DMS53 (cell line): ENCODE measurements around the gene RNF19B.

Experiments
- DNase-seq: peaks from one replicate; lab custom pipeline; 2025; lab: John Stamatoyannopoulos, UW

RNF19B gene

GRCh38 chr1:32900956-32901822, 63.4 kb downstream of the RNF19B start, which contains the start of gene TMEM54:
TMEM54 (minus strand) TSS chr1:32901389; CDS start chr1:32901238, 151 bp downstream.
- DNase-seq: peak; percentile 85

DNA sequence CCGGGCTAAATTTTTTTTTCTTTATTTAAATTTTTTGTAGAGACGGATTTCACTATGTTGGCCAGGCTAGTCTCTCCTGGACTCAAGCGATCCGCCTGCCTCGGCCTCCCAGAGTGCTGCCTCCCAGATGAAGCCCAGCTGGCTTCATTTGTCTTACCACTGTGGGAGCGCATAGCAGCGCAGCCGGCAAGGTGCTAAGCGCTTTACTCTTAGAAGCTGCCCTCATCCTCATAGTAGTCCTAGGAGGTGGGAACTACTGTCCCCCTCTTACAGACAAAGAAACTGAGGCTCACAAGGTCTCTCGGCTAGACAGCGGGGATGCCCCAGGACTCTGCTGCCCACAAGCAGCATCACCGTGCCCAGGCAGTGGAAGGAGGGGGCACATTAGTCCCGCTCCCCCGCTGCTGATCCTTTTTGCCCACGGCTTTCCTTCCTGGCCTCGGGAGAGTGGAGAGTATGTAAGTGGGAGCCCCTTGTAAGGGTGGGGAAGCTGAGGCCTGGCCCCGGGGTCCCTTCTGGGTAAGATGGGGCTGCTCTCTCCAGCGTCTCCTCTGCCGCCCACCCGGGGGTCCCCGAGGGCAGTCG, 64.1 kb downstream of the RNF19B start:
- DNase-seq: peak; percentile 44

GRCh38 chr1:32899586-32900296, 64.9 kb downstream of the RNF19B start:
- no peak for DNase-seq

DNA sequence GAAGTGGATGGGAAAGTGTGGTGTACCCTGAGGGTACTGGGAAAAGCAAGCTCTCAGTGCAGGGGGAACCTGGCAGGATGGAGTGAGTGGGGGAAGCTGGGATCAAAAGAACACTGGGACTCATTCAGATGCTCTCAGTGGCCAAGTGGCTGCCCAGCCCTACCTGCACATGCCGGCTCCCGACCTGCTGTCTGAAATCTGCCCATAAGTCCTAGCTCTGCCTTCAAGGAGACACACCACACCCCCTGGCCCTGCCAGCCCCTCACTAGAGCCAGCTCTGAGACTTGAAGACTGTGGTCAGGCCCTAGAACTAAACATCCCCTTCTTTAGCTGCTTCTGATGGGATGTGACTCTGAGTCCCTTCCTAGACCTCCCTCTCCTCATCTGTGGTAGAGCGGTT, 65.7 kb downstream of the RNF19B start:
- no peak for DNase-seq

DNA sequence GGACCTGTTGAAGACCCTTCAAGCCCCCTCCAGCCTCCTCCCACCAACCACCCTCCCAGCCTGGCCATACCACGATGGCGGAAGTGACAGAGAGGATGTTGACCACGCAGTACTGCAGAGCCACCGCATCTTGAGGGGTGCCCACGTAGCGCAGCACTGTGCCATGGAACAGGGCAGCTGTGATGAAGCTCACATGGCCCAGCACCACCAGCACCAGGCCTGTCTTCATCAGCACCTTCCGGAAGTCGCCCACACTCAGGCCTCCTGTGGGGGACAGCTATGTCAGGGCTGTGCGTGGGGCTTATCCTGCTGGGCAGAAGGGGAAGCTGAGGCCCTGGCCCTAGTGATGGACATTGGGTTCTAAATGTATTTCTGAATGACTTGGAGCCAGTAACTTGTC, 66.6 kb downstream of the RNF19B start:
- DNase-seq: no peak

GRCh38 chr1:32897082-32898049, 67.2 kb downstream of the RNF19B start:
- DNase-seq: no peak

DNA sequence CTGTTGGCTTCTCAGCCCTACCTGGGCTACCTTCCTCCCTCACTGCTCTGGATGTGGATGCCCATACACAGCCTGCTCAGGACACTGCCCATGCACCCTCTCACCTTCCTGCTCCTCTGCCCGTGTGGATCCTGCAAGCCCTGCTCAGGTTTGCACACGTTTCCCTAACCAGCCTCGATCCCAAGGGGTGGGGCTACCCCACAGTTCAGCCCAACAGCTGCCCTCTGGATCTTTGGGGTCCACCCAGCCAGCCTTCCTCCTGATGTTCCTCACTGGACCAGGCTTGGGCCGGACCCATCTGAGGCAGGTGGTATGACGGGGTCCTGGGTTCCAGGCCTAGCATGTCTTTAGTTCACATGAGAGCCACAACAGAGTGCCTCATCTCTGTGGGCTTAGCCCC, 68.2 kb downstream of the RNF19B start:
- no peak for DNase-seq

DNA sequence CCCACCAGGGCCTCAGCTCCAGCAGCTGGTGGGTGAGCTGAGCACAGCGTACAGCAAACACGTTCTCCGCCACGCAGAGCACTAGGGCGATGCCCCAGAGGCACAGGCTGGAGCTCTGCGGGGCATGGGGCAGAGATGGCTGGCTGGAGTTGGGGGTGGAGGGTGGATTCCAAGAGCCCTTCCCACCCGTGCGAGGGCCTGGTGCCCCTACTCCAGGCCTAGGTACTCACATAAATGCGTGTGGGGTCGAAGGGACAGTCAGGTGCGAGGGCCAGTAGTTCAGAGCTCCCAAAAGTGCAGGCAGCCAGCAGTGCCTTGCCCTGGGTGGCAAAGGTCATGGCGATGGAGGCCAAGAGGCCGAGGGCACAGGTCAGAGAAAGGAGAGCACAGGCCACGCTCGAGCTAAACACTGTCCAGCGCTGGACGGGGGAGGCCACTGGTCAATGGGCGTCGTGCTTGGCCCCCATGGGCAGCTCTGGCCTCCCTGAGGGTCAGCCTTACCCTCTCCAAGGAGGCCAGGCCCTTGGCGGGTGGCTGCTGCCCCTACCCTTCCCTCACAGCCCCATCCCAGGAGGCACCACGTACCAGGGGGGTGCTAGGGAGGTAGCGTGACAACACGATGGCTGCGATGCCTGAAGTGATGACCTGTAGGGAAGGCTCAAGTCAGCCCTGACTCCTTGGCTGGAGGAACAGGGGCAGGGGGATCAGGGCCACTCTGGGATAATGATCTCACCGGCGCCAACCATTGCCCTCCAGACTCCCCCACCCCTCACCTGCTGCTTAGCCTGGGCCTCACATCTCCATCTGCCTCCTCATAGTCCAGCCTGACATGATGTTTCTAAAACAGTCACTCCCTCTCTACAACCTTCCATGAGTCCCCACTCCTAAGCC, 69.0 kb downstream of the RNF19B start:
- no peak for DNase-seq

DNA sequence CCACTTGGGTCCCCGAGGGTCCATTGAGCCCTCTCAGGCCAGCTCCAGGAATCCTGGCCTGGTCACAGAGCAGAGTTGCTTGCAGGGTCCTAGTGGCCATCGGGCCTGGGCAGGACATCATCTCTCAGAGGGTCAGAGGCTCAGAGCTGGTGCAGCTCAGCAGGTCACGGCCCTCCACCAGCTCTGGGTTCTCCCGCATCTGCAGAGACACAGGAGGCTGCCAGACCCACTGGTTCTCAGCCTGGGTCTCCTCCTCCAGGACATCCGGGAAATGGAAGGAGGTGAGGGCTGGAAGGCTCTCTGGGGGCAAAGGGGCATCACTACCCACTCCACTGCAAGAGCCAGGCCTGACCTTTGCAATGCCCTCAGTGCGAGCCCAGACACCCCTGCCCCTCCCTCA, 69.9 kb downstream of the RNF19B start:
- DNase-seq: no peak

GRCh38 chr1:32894019-32894600, 70.5 kb downstream of the RNF19B start:
- peak; percentile 40 for DNase-seq

DNA sequence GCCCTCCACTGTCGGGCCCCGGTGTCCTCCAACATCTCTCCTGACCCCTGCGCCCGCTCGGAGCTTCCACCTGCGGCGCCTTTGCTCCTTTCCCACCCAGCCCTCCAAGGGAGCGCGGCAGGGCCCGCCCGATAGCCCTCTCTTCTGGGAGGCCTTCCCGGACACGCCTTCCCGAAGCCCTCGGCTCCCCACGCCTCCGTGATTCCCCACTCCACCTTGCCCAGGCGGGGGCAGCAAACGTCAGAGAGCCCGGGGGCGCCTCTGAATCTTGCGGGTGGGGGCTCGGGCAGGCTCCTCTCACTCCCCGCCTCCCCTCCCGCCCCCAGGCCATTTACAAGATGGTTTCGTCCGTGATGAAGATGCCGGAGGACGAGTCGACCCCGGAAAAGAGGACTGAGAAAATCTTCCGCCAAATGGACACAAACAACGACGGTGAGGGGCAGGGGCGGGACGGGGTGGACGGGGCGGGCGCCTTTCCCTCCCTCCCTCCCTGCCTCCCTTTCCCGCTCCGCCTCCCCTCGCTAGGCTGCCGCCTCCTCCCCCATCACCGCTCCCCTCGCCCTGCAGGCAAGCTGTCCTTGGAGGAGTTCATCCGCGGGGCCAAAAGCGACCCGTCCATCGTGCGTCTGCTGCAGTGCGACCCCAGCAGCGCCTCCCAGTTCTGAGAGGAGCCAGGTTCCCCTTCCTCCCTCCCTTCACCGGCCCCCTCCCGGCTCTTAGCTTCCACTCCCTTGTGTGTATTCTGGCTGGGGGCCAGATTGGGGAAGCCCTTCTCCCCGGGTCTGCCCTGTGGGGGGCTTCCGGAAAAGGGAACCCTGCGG, 71.2 kb downstream of the RNF19B start:
- DNase-seq: peak; percentile 83

DNA sequence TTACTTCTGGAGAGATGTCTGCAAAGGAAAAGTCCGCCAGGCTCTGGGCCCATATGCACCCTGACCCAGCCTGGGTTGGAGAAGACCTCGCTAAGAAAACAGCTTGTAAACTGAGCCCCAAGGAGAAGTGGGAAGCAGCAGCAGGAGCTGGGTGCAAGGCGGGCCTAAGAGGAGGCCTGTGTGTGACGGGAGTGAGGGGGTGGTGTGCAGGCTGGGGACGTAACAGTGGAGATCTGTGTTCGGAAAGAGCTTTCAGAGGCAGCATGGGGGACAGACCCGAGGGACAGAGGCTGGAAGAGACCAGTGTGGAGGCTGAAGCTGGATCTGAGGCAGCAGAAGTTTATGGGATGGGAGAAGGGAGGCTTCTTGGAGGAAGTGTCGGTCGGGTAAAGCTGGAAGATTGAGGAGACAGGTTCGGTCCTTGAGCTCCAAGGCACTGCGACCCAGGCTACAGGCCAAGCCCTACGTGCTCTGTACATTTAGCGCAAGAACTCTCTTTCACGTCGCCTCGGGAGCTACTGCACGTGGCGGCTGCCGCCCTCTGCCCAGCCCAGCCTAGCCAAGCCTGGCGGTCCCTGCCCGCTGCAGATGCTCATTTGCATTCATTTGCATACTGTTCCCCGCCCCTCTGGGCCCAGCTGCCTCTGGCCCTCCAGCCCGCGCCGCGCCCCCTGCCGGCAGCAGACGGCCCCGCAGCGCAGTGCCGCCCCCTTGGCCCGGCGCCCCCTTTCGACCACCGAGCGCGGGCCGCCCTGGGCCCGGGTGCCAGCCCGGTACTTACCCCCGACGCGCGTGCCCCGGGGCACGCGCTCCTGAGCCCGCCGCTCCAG, 72.0 kb downstream of the RNF19B start:
- DNase-seq: peak; percentile 89

GRCh38 chr1:32891630-32892029, 73.0 kb downstream of the RNF19B start:
- DNase-seq: no peak

DNA sequence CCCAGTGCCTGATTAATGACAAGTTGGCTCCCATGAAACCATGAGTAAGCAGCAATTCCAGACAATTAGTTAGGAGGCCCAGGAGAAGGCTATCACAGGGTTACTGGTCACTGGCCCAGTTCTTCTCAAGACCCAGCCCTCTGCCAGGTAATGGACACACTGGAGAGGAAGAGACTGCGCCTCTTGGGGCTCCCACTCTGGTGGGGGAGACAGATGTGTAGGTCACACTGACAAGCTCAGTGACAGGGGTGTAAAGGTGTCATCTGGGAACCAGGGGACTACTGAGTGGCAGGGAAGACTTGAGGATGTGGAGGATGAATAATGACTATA, 73.4 kb downstream of the RNF19B start:
- no peak for DNase-seq

GRCh38 chr1:32890516-32891240, 73.9 kb downstream of the RNF19B start:
- DNase-seq: no peak

- no peak for DNase-seq
Measured at GRCh38 chr1:32889731-32890278, 74.8 kb downstream of the RNF19B start.

GRCh38 chr1:32888677-32889420, 75.8 kb downstream of the RNF19B start:
- DNase-seq: no peak
